ENCODE results near the gene RHBG. TPM values are rescaled to one million over a fixed set of nuclear protein-coding genes. Genes with fewer than 3 reads are reported as not detected.

RHBG gene
- total RNA-seq, 1 experiment from 2014 or later, result 1.5 TPM

DNA sequence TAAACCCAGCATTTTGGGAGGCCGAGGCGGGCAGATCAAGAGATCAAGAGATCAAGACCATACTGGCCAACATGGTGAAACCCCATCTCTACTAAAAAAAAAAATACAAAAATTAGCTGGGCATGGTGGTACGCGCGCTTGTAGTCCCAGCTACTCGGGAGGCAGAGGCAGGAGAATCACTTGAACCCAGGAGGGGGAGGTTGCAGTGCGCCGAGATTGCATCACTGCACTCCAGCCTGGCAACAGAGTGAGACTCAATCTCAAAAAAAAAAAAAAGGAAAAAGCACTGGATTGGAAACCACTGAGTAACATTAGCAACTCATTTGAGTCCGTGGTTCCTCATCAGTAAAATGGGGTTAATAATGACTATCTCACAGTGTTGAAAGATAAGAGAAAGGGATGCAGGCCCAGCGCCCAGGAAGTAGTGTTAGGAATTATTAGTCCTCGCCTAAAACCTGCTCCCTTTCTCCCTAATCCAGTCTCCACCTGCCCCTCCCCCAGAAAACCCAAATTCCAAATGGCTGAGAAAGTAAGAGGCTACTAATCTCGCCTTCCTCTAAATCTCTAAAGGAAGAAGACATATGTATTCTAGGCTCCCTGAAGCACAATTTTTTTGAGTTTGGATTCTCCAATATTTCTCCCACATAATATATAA lies 49.5 kb downstream of the RHBG start:
- Histone ChIP-seq H3K4me2 (ENCODE audit: insufficient read depth, insufficient read length, low read length) (no peak overlapping the region), H2BK120ac (ENCODE audit: low read depth, low read length, poor library complexity, severe bottlenecking) (no peak overlapping the region), H4K20me1 (ENCODE audit: control insufficient read depth, insufficient read depth, insufficient read length) (no peaks in the 10 kb centered on the region), H3K56ac (ENCODE audit: insufficient read length, low read depth, low read length) (no peak overlapping the region), H3K27ac (ENCODE audit: insufficient read length, low read depth, low read length) (no peak overlapping the region), H3K27me3 (ENCODE audit: insufficient read depth, low read length) (peaks cover 26% of the 10 kb centered on the region), H4K91ac (ENCODE audit: insufficient read length, low read depth, low read length) (no peak overlapping the region), H2BK20ac (ENCODE audit: low read depth, low read length, poor library complexity, severe bottlenecking) (no peak overlapping the region), H2AK5ac (ENCODE audit: insufficient read length, low read length) (no peak overlapping the region), H2BK15ac (ENCODE audit: low read depth, low read length) (no peak overlapping the region), H3K9me3 (ENCODE audit: control insufficient read depth, low read depth, low read length) (no peaks in the 10 kb centered on the region), H3K18ac (ENCODE audit: insufficient read length, low read depth, low read length) (no peak overlapping the region), H3K4me1 (ENCODE audit: insufficient read depth, low read length) (no peaks in the 10 kb centered on the region; the same call in 1 of the 2 replicates), H2AFZ (ENCODE audit: low read length) (no peak overlapping the region), H3T11ph (ENCODE audit: low read length) (no peak overlapping the region), H3K23me2 (ENCODE audit: insufficient read length, low read depth, low read length, poor library complexity, severe bottlenecking) (peaks cover 20% of the 10 kb centered on the region), H3K14ac (ENCODE audit: insufficient read depth, low read length) (no peak overlapping the region), H2BK12ac (ENCODE audit: insufficient read length, low read depth, low read length) (no peak overlapping the region), H3K9ac (ENCODE audit: extremely low read depth, insufficient read length, low read length) (no peak overlapping the region), H4K8ac (replicated peaks; ENCODE audit: insufficient read length, low read depth, low read length) (no peak overlapping the region), H3K79me1 (ENCODE audit: insufficient read depth, low read depth, low read length, poor library complexity, severe bottlenecking) (no peaks in the 10 kb centered on the region), H3K23ac (ENCODE audit: insufficient read length, low read depth, low read length) (no peak overlapping the region), H3K4ac (ENCODE audit: low read depth, low read length) (no peak overlapping the region), H3K79me2 (ENCODE audit: insufficient read depth, low read length) (no peaks in the 10 kb centered on the region), H4K5ac (ENCODE audit: insufficient read length, low read depth, low read length) (no peak overlapping the region), H2BK5ac (ENCODE audit: insufficient read length, low read length) (no peak overlapping the region)
- no peaks in the 10 kb centered on the region; a peak in 1 of 5 replicates for H3K9me3 Mint-ChIP-seq
- WGBS (ENCODE audit: extremely low coverage, insufficient read length, low lambda C conversion rate), result no CpG with 5 or more reads among the region's 12 CpGs
- H3K27me3 Mint-ChIP-seq (ENCODE audit: low read depth), result peaks cover 58% of the 10 kb centered on the region
- no peak overlapping the region for H3K27ac Mint-ChIP-seq
- DNase-seq, result no peak
- no peaks in the 10 kb centered on the region; a peak in 1 of 7 replicates for H3K36me3 Mint-ChIP-seq (ENCODE audit: insufficient read depth in 1 of 3, low read depth in 3 of 3)
- no peak overlapping the region for H3K4me3 Mint-ChIP-seq
- H3K4me1 Mint-ChIP-seq, result peaks cover 45 to 54% of the 10 kb centered on the region in 2 experiments
- TF ChIP-seq, protein P1, sequence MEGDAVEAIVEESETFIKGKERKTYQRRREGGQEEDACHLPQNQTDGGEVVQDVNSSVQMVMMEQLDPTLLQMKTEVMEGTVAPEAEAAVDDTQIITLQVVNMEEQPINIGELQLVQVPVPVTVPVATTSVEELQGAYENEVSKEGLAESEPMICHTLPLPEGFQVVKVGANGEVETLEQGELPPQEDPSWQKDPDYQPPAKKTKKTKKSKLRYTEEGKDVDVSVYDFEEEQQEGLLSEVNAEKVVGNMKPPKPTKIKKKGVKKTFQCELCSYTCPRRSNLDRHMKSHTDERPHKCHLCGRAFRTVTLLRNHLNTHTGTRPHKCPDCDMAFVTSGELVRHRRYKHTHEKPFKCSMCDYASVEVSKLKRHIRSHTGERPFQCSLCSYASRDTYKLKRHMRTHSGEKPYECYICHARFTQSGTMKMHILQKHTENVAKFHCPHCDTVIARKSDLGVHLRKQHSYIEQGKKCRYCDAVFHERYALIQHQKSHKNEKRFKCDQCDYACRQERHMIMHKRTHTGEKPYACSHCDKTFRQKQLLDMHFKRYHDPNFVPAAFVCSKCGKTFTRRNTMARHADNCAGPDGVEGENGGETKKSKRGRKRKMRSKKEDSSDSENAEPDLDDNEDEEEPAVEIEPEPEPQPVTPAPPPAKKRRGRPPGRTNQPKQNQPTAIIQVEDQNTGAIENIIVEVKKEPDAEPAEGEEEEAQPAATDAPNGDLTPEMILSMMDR (conservative IDR thresholded peaks at IDR 0.05), result no peak
